Activated naive CD8-positive, alpha-beta T cell treated with anti-CD3 and anti-CD28 coated beads, Interleukin-2, amount 50 U/mL, for 24 hours (primary cell): ENCODE measurements around the gene PCCB.
"Not testable (repeated sequence)": the region's sequence is repeated elsewhere in the genome, so short reads cannot be mapped to it uniquely, and the experiment has no call there.

ENCODE experiments used
- ATAC-seq: fragments of 150-1000 bp; cut with Tn5 transposase; one replicate; pipeline ENCODE4 v1.10.0; 2021
- DNase-seq: peaks from one replicate; pipeline ENCODE4 v3.0.0; 2021
- H3K27ac Mint-ChIP-seq: one replicate; pipeline ENCODE4 v1.8.0; 2021; ENCODE audit warnings: mild to moderate bottlenecking, mixed read lengths
- H3K27me3 Mint-ChIP-seq: one replicate; pipeline ENCODE4 v1.8.0; 2021; ENCODE audit warnings: mixed read lengths
- H3K36me3 Mint-ChIP-seq: one replicate; pipeline ENCODE4 v1.8.0; 2021; ENCODE audit warnings: low read depth, mixed read lengths
- H3K4me1 Mint-ChIP-seq: one replicate; pipeline ENCODE4 v1.8.0; 2021; ENCODE audit warnings: mixed read lengths
- H3K4me3 Mint-ChIP-seq: one replicate; pipeline ENCODE4 v1.8.0; 2021; ENCODE audit warnings: mild to moderate bottlenecking, moderate library complexity, mixed read lengths
- H3K9me3 Mint-ChIP-seq: one replicate; pipeline ENCODE4 v1.8.0; 2021; ENCODE audit warnings: mixed read lengths

PCCB gene

GRCh38 chr3:136250059-136250902 lies at the start of gene PCCB:
TSS of gene PCCB (plus strand) at chr3:136250340. CDS start at chr3:136250376, 36 bp downstream.
- Mint-ChIP-seq H3K9me3 (no peaks in the 10 kb centered on the region), H3K36me3 (no peaks in the 10 kb centered on the region), H3K27me3 (no peaks in the 10 kb centered on the region), H3K4me3 (peak within 1 kb of the TSS; percentile 88), H3K4me1 (peaks cover 21% of the 10 kb centered on the region), H3K27ac (peak within 1 kb of the TSS; percentile 92)
- ATAC-seq (peak; percentile 100), DNase-seq (peak; percentile 91)

- Mint-ChIP-seq H3K4me1 (no peaks in the 10 kb centered on the region), H3K27ac (no peak overlapping the region), H3K9me3 (no peaks in the 10 kb centered on the region), H3K36me3 (no peaks in the 10 kb centered on the region), H3K27me3 (peaks cover 10% of the 10 kb centered on the region), H3K4me3 (no peak overlapping the region)
- ATAC-seq (no peak), DNase-seq (no peak)
Observed at GRCh38 chr3:136207489-136208115, 42.5 kb upstream of the PCCB start.

- no peaks in the 10 kb centered on the region for H3K4me1 Mint-ChIP-seq
- H3K27ac Mint-ChIP-seq = no peak overlapping the region
- no peaks in the 10 kb centered on the region for H3K36me3 Mint-ChIP-seq
- ATAC-seq (no peak), DNase-seq (no peak)
- H3K9me3 Mint-ChIP-seq = no peaks in the 10 kb centered on the region
- H3K27me3 Mint-ChIP-seq = peaks cover 10% of the 10 kb centered on the region
- no peak overlapping the region for H3K4me3 Mint-ChIP-seq
Observed at GRCh38 chr3:136209921-136210320, 40.2 kb upstream of the PCCB start.

- Mint-ChIP-seq H3K4me3 (no peak overlapping the region), H3K27me3 (peaks cover 9% of the 10 kb centered on the region)
Observed at GRCh38 chr3:136211547-136211946, 38.6 kb upstream of the PCCB start.

GRCh38 chr3:136222746-136223145 lies 27.4 kb upstream of the PCCB start:
- not testable (repeated sequence) for H3K36me3 Mint-ChIP-seq, DNase-seq, ATAC-seq, H3K4me1 Mint-ChIP-seq, H3K4me3 Mint-ChIP-seq, H3K9me3 Mint-ChIP-seq, H3K27ac Mint-ChIP-seq, H3K27me3 Mint-ChIP-seq

More at GRCh38 chr3:136211547-136211946, 38.6 kb upstream of the PCCB start:
- ATAC-seq (no peak), DNase-seq (no peak)
- H3K36me3 Mint-ChIP-seq = no peaks in the 10 kb centered on the region
- no peaks in the 10 kb centered on the region for H3K4me1 Mint-ChIP-seq
- H3K27ac Mint-ChIP-seq = no peak overlapping the region
- no peaks in the 10 kb centered on the region for H3K9me3 Mint-ChIP-seq

GRCh38 chr3:136232413-136232812 lies 17.7 kb upstream of the PCCB start:
- Mint-ChIP-seq H3K4me3 (no peak overlapping the region), H3K36me3 (no peaks in the 10 kb centered on the region), H3K27me3 (no peaks in the 10 kb centered on the region), H3K27ac (no peak overlapping the region), H3K9me3 (no peaks in the 10 kb centered on the region), H3K4me1 (no peaks in the 10 kb centered on the region)
- ATAC-seq = no peak
- no peak for DNase-seq

GRCh38 chr3:136235545-136235944 lies 14.6 kb upstream of the PCCB start:
- Mint-ChIP-seq H3K4me1 (no peaks in the 10 kb centered on the region), H3K9me3 (no peaks in the 10 kb centered on the region), H3K27ac (no peak overlapping the region), H3K27me3 (no peaks in the 10 kb centered on the region), H3K36me3 (no peaks in the 10 kb centered on the region), H3K4me3 (no peak overlapping the region)
- no peak for ATAC-seq
- DNase-seq = no peak

GRCh38 chr3:136236109-136236508 lies 14.0 kb upstream of the PCCB start:
- H3K4me1 Mint-ChIP-seq = no peaks in the 10 kb centered on the region
- H3K27ac Mint-ChIP-seq = no peak overlapping the region

GRCh38 chr3:136237103-136237502 lies 13.0 kb upstream of the PCCB start:
- no peak for DNase-seq
- no peaks in the 10 kb centered on the region for H3K36me3 Mint-ChIP-seq
- ATAC-seq = no peak
- no peaks in the 10 kb centered on the region for H3K27me3 Mint-ChIP-seq
- H3K27ac Mint-ChIP-seq = no peak overlapping the region
- H3K4me3 Mint-ChIP-seq = no peak overlapping the region
- H3K4me1 Mint-ChIP-seq = no peaks in the 10 kb centered on the region
- no peaks in the 10 kb centered on the region for H3K9me3 Mint-ChIP-seq

More at GRCh38 chr3:136236109-136236508, 14.0 kb upstream of the PCCB start:
- no peaks in the 10 kb centered on the region for H3K36me3 Mint-ChIP-seq
- H3K4me3 Mint-ChIP-seq = no peak overlapping the region
- H3K27me3 Mint-ChIP-seq = no peaks in the 10 kb centered on the region
- ATAC-seq (no peak), DNase-seq (no peak)
- no peaks in the 10 kb centered on the region for H3K9me3 Mint-ChIP-seq

- Mint-ChIP-seq H3K4me3 (no peak overlapping the region), H3K9me3 (no peaks in the 10 kb centered on the region), H3K27ac (no peak overlapping the region), H3K27me3 (no peaks in the 10 kb centered on the region), H3K36me3 (no peaks in the 10 kb centered on the region), H3K4me1 (no peaks in the 10 kb centered on the region)
- no peak for DNase-seq
- ATAC-seq = no peak
Observed at GRCh38 chr3:136237961-136238649, 12.0 kb upstream of the PCCB start.

GRCh38 chr3:136239094-136239493 lies 11.0 kb upstream of the PCCB start:
- DNase-seq (no peak), ATAC-seq (no peak)
- Mint-ChIP-seq H3K27ac (no peak overlapping the region), H3K4me3 (no peak overlapping the region), H3K9me3 (no peaks in the 10 kb centered on the region), H3K36me3 (no peaks in the 10 kb centered on the region), H3K4me1 (no peaks in the 10 kb centered on the region), H3K27me3 (no peaks in the 10 kb centered on the region)

- DNase-seq (no peak), ATAC-seq (no peak)
- Mint-ChIP-seq H3K36me3 (no peaks in the 10 kb centered on the region), H3K4me3 (no peak overlapping the region), H3K27me3 (no peaks in the 10 kb centered on the region), H3K9me3 (no peaks in the 10 kb centered on the region), H3K27ac (no peak overlapping the region), H3K4me1 (peaks cover 10% of the 10 kb centered on the region)
Observed at GRCh38 chr3:136245691-136246090, 4.4 kb upstream of the PCCB start.

GRCh38 chr3:136247436-136247835 lies 2.7 kb upstream of the PCCB start:
- H3K36me3 Mint-ChIP-seq = no peaks in the 10 kb centered on the region
- no peak overlapping the region for H3K4me3 Mint-ChIP-seq
- DNase-seq = no peak
- H3K27me3 Mint-ChIP-seq = no peaks in the 10 kb centered on the region
- H3K9me3 Mint-ChIP-seq = no peaks in the 10 kb centered on the region
- no peak overlapping the region for H3K27ac Mint-ChIP-seq
- peaks cover 21% of the 10 kb centered on the region for H3K4me1 Mint-ChIP-seq
- ATAC-seq = no peak

- Mint-ChIP-seq H3K27me3 (no peaks in the 10 kb centered on the region), H3K27ac (no peak overlapping the region), H3K36me3 (no peaks in the 10 kb centered on the region), H3K9me3 (no peaks in the 10 kb centered on the region), H3K4me1 (peaks cover 21% of the 10 kb centered on the region), H3K4me3 (no peak overlapping the region)
- DNase-seq (no peak), ATAC-seq (no peak)
Observed at GRCh38 chr3:136247855-136248590, 2.1 kb upstream of the PCCB start.
